HCEC 1CT (cell line): Measurements from ENCODE around the gene OR1M1.

ENCODE experiments used
- DNase-seq: peaks from one replicate; pipeline ENCODE4 v3.0.0-alpha.2; 2017

The OR1M1 gene

GRCh38 chr19:9075064-9075949 is 11.6 kb upstream of the OR1M1 start:
- peak; percentile 79 for DNase-seq

GRCh38 chr19:9076901-9077300 is 10.0 kb upstream of the OR1M1 start:
- DNase-seq = no peak

- DNase-seq = no peak
Observed at GRCh38 chr19:9078651-9079050, 8.2 kb upstream of the OR1M1 start.

GRCh38 chr19:9107375-9107774 is 20.5 kb downstream of the OR1M1 start, which contains the start of gene OR7G2:
OR7G2 (minus strand) TSS chr19:9107475; CDS start chr19:9103243, 4,232 bp downstream.
- no peak for DNase-seq

GRCh38 chr19:9109959-9110358 is 23.1 kb downstream of the OR1M1 start:
- DNase-seq = no peak

- DNase-seq = no peak
Observed at GRCh38 chr19:9115307-9115813, 28.5 kb downstream of the OR1M1 start, which contains the start of gene OR7G1. OR7G1 (minus strand) TSS chr19:9115763; CDS start chr19:9115763, 0 bp downstream.

GRCh38 chr19:9116547-9116946 is 29.7 kb downstream of the OR1M1 start:
- DNase-seq = no peak

- DNase-seq = no peak
Observed at GRCh38 chr19:9126900-9127405, 40.1 kb downstream of the OR1M1 start, which contains the start of gene OR7G3. OR7G3 (minus strand) TSS chr19:9126950; CDS start chr19:9126950, 0 bp downstream.

- peak; percentile 21 for DNase-seq
Observed at GRCh38 chr19:9128171-9128570, 41.3 kb downstream of the OR1M1 start.

GRCh38 chr19:9130965-9131364 is 44.1 kb downstream of the OR1M1 start:
- no peak for DNase-seq

- no peak for DNase-seq
Observed at GRCh38 chr19:9132422-9132821, 45.6 kb downstream of the OR1M1 start.

- no peak for DNase-seq
Observed at GRCh38 chr19:9139609-9140158, 52.8 kb downstream of the OR1M1 start.

- DNase-seq = peak; percentile 90
Observed at GRCh38 chr19:9140159-9140874, 53.5 kb downstream of the OR1M1 start, which contains the start of gene ZNF317. ZNF317 (plus strand) TSS chr19:9140397; CDS start chr19:9156017, 15,620 bp downstream.

GRCh38 chr19:9144920-9145319 is 58.1 kb downstream of the OR1M1 start:
- DNase-seq = no peak
